Lower leg skin (tissue), 4 donors: ENCODE data around the gene NPM3. TPM values are rescaled to one million over a fixed set of nuclear protein-coding genes. Genes with fewer than 3 reads are reported as not detected.
A peak's percentile ranks its signal among the peaks of the same experiment; 100 is the strongest.

Experiments
- DNase-seq, 2 donors: peaks; one replicate each; pipeline ENCODE4 v3.0.0-alpha.2; 2019; ENCODE audit warnings: low spot score in 2 of 2
- H3K4me3 ChIP-seq: fragments of 200-600 bp; sonication (generic); 2 replicates; pipeline ENCODE4 v1.5.1; 2017; ENCODE audit warnings: mild to moderate bottlenecking, low read depth; ENCODE audit not compliant: poor library complexity, severe bottlenecking
- CTCF ChIP-seq, 3 donors: fragments of 450-650 bp; IDR thresholded peaks; one replicate each; pipeline ENCODE4 v1.5.1; 2016; ENCODE audit warnings: antibody characterized with exemption in 3 of 3, mild to moderate bottlenecking in 3 of 3, moderate library complexity in 2 of 3
- POLR2A ChIP-seq, 2 donors: fragments of 450-650 bp; IDR thresholded peaks; one replicate each; pipeline ENCODE4 v1.6.1; 2016 to 2017; ENCODE audit warnings: antibody characterized with exemption in 2 of 2, mild to moderate bottlenecking in 1 of 2, moderate library complexity in 1 of 2
- WGBS, 2 donors: methylation state at CpG; one replicate each; pipeline ENCODE4 v1.1.5; 2018; 5-methylcytosine and 5-hydroxymethylcytosine counted together
- intact Hi-C: fragments of 100-400 bp; cut with DNase I; formaldehyde crosslinking; loops from one replicate; pipeline ENCODE4 v1.15.0; 2023; ENCODE audit warnings: low total_unique reads
- total RNA-seq, 4 donors: library from RNA; depleted of rRNA; stranded (reverse); fragments of >200 nt; gene quantifications; one replicate each; pipeline ENCODE4 v1.1.0, GENCODE V29; 2016

Gene NPM3
- total RNA-seq, 4 donors from 2014 or later = 24.6 to 37.7 (median 27.4) TPM

- 76 to 84% methylated on average over 12 of the region's 12 CpGs for WGBS, 2 donors
- no peak for TF ChIP-seq POLR2A (IDR thresholded peaks at IDR 0.05)
- no peak for TF ChIP-seq CTCF (IDR thresholded peaks at IDR 0.05)
- peak in 1 of 2 donors; percentile 26 for DNase-seq
- H3K4me3 ChIP-seq = no peak overlapping the region
- intact Hi-C loops = no loop called here
These were observed 16.3 kb downstream of the NPM3 start for GRCh38 chr10:101766753-101767599.

- TF ChIP-seq CTCF (IDR thresholded peaks at IDR 0.05) (no peak), POLR2A (IDR thresholded peaks at IDR 0.05) (no peak)
- 81% methylated on average over 6 of the region's 6 CpGs for WGBS, 2 donors
- intact Hi-C loops = no loop called here
- peak in 1 of 2 donors; percentile 28 for DNase-seq
- no peak overlapping the region for H3K4me3 ChIP-seq
These were observed 16.9 kb downstream of the NPM3 start for GRCh38 chr10:101766306-101766705.

- no peak for DNase-seq
- 86% methylated on average over 10 of the region's 10 CpGs for WGBS, 2 donors
- H3K4me3 ChIP-seq = no peak overlapping the region
- intact Hi-C loops = no loop called here
- no peak for TF ChIP-seq POLR2A (IDR thresholded peaks at IDR 0.05)
- TF ChIP-seq CTCF (IDR thresholded peaks at IDR 0.05) = no peak
These were observed 20.0 kb downstream of the NPM3 start for GRCh38 chr10:101763141-101763846.

GRCh38 chr10:101762736-101763135, 20.5 kb downstream of the NPM3 start:
- WGBS, 2 donors = 90 to 96% methylated on average over 5 of the region's 5 CpGs
- intact Hi-C loops = no loop called here
- TF ChIP-seq POLR2A (IDR thresholded peaks at IDR 0.05) (no peak), CTCF (IDR thresholded peaks at IDR 0.05) (no peak)
- no peak for DNase-seq
- no peak overlapping the region for H3K4me3 ChIP-seq

GRCh38 chr10:101761226-101761625, 22.0 kb downstream of the NPM3 start:
- no peak for DNase-seq
- 78 to 89% methylated on average over 8 to 9 of the region's 9 CpGs for WGBS, 2 donors
- no peak for TF ChIP-seq POLR2A (IDR thresholded peaks at IDR 0.05)
- TF ChIP-seq CTCF (IDR thresholded peaks at IDR 0.05) = no peak
- intact Hi-C loops = no loop called here
- H3K4me3 ChIP-seq = no peak overlapping the region
